PC-9 (cell line): ENCODE data around the gene SUSD1. TPM values are rescaled to one million over a fixed set of nuclear protein-coding genes. Genes with fewer than 3 reads are reported as not detected.

Source experiments
- BruUV-seq: library from RNA; stranded (reverse); fragments of 400-500 nt; replicated peaks from 2 replicates; lab custom pipeline; 2021; lab: Mats Ljungman, UMichigan
- CTCF ChIA-PET: fragments of 300-600 bp; sonication (Branson Sonifier 250); formaldehyde crosslinking; loops from one replicate; lab custom pipeline; 2022; ENCODE audit warnings: antibody characterized with exemption; lab: Charles Lee
- POLR2A ChIA-PET: fragments of 300-600 bp; sonication (Branson Sonifier 250); formaldehyde crosslinking; loops from one replicate; lab custom pipeline; 2022; ENCODE audit warnings: antibody characterized with exemption; ENCODE audit not compliant: unreplicated experiment; lab: Charles Lee
- DNase-seq, 2 experiments: peaks; one replicate each; pipeline versions ENCODE4 v3.0.0 to v3.0.0-alpha.2; 2015 to 2022; ENCODE audit warnings: mixed read lengths in 1 of 2
- H2AFZ ChIP-seq: fragments of 200-600 bp; sonication (generic); 2 replicates; pipeline ENCODE4 v1.8.1; 2017; ENCODE audit warnings: antibody characterized with exemption
- H3F3A ChIP-seq: fragments of 200-600 bp; sonication (generic); 2 replicates; pipeline ENCODE4 v1.8.1; 2017; ENCODE audit warnings: antibody characterized with exemption, mild to moderate bottlenecking, low read depth; ENCODE audit not compliant: insufficient read depth
- H3K27ac ChIP-seq: fragments of 200-600 bp; sonication (generic); 2 replicates; pipeline ENCODE4 v1.6.1; 2016; ENCODE audit warnings: mixed run types
- H3K27me3 ChIP-seq: fragments of 200-600 bp; sonication (generic); 2 replicates; pipeline ENCODE4 v1.6.1; 2016; ENCODE audit warnings: low read depth, mixed run types; ENCODE audit not compliant: insufficient read depth
- H3K36me3 ChIP-seq: fragments of 200-600 bp; sonication (generic); 2 replicates; pipeline ENCODE4 v1.6.1; 2016; ENCODE audit warnings: low read depth, mixed run types
- H3K4me1 ChIP-seq: fragments of 200-600 bp; sonication (generic); replicated peaks from 2 replicates; pipeline ENCODE4 v1.6.1; 2016; ENCODE audit warnings: mixed run types; ENCODE audit not compliant: insufficient read depth
- H3K4me2 ChIP-seq: fragments of 200-600 bp; sonication (generic); 2 replicates; pipeline ENCODE4 v1.6.1; 2017; ENCODE audit warnings: mixed run types
- H3K4me3 ChIP-seq: fragments of 200-600 bp; sonication (generic); 2 replicates; pipeline ENCODE4 v1.6.1; 2016; ENCODE audit warnings: mixed run types
- H3K79me2 ChIP-seq: fragments of 200-600 bp; sonication (generic); 2 replicates; pipeline ENCODE4 v1.6.1; 2017; ENCODE audit warnings: low read depth, mixed run types
- H3K9me2 ChIP-seq: fragments of 200-600 bp; sonication (generic); 2 replicates; pipeline ENCODE4 v1.8.1; 2017; ENCODE audit warnings: mild to moderate bottlenecking; ENCODE audit not compliant: insufficient read depth
- H3K9me3 ChIP-seq: fragments of 200-600 bp; sonication (generic); 2 replicates; pipeline ENCODE4 v1.8.1; 2016; ENCODE audit warnings: low read depth; ENCODE audit not compliant: insufficient read depth
- H4K20me1 ChIP-seq: fragments of 200-600 bp; sonication (generic); 2 replicates; pipeline ENCODE4 v1.8.1; 2017; ENCODE audit not compliant: insufficient read depth
- EZH2 ChIP-seq: fragments of 200-600 bp; sonication (generic); IDR thresholded peaks from 2 replicates; pipeline ENCODE4 v1.8.0; 2017; ENCODE audit warnings: antibody characterized with exemption, low read depth
- intact Hi-C: fragments of 100-400 bp; cut with micrococcal nuclease; formaldehyde crosslinking; loops from one replicate; pipeline ENCODE4 v1.10.0; 2022; ENCODE audit not compliant: unreplicated experiment
- total RNA-seq: library from RNA; stranded (reverse); gene quantifications from 2 replicates; pipeline ENCODE4 v1.2.3, GENCODE V29; 2021
- TF ChIP-seq, protein P1 (sequence below): fragments of 200-600 bp; sonication (generic); conservative IDR thresholded peaks from 2 replicates; pipeline ENCODE4 v1.6.1; 2017; ENCODE audit warnings: mixed run types, antibody characterized with exemption, mild to moderate bottlenecking, moderate library complexity

Gene SUSD1
- total RNA-seq, 1 experiment from 2014 or later, result 23.2 TPM

DNA sequence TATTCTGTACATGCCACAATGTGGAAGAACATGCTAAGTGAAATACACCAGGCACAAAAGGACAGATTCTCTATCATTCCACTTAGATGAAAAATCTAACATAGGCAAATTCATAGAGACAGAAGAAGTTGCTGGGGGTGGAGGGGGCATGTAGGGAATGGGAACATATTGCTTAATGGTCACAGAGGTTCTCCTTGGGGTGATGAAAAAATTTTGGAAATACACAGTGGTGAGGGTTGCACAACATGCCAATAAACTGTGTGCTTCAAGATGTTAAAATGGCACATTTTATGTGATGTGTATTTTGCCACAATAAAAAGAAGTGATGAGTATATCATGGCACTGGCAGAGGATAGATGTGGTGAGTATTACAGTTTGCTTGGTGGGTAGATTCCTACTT, 111.9 kb downstream of the SUSD1 start:
- no peaks in the 10 kb centered on the region for H3K9me3 ChIP-seq
- no peak overlapping the region for H3K4me2 ChIP-seq
- H3F3A ChIP-seq, result peaks cover 49% of the 10 kb centered on the region
- H3K27me3 ChIP-seq, result no peaks in the 10 kb centered on the region
- TF ChIP-seq, protein P1, sequence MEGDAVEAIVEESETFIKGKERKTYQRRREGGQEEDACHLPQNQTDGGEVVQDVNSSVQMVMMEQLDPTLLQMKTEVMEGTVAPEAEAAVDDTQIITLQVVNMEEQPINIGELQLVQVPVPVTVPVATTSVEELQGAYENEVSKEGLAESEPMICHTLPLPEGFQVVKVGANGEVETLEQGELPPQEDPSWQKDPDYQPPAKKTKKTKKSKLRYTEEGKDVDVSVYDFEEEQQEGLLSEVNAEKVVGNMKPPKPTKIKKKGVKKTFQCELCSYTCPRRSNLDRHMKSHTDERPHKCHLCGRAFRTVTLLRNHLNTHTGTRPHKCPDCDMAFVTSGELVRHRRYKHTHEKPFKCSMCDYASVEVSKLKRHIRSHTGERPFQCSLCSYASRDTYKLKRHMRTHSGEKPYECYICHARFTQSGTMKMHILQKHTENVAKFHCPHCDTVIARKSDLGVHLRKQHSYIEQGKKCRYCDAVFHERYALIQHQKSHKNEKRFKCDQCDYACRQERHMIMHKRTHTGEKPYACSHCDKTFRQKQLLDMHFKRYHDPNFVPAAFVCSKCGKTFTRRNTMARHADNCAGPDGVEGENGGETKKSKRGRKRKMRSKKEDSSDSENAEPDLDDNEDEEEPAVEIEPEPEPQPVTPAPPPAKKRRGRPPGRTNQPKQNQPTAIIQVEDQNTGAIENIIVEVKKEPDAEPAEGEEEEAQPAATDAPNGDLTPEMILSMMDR, result no peak
- no peak for TF ChIP-seq EZH2
- no peaks in the 10 kb centered on the region for H3K79me2 ChIP-seq
- no TSS peak for BruUV-seq
- H4K20me1 ChIP-seq, result no peaks in the 10 kb centered on the region
- no peak overlapping the region for H3K4me3 ChIP-seq
- H3K9me2 ChIP-seq, result no peaks in the 10 kb centered on the region
- peaks cover 58% of the 10 kb centered on the region for H3K4me1 ChIP-seq
- H3K27ac ChIP-seq, result no peak overlapping the region
- ChIA-PET POLR2A (interaction anchor here (0.6 kb wide), 1 partner anchor 296 kb away, joined by 5 read pairs; no protein-coding TSS in a partner anchor), CTCF (no interaction called here)
- 0 out of 2 replicates have a peak, but pooled peaks cover 8% of the 10 kb centered on the region for H3K36me3 ChIP-seq
- intact Hi-C loops, result no loop called here
- DNase-seq, result no peak
- no peak overlapping the region for H2AFZ ChIP-seq

DNA sequence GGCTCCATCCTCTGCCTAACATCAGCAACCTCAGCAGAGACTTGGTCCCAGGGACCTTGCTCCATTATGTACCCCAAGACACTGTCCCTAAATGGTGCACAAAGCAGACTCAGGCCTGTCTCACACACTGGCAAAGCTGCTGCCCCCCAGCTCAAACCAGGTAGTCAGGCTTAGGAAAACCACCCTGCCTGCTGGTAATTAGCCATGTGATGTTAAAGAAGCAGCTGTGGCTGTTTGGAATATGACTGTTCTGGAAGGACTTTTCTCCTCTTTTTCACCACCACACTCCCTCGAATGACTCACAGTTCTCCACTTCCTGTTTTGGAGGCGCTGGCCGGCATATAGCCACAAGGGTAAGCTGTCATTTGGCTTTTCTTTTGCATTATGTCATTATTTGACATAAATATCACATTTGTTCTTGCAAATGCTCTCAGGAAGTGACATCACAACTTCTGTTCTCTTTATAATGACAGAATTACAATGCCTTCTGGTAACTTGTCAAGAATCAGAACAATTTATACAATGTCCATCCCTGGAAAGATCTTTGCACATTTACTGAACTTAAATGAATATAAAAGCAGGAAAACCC, 113.9 kb downstream of the SUSD1 start:
- BruUV-seq, result no TSS peak
- Histone ChIP-seq H3K79me2 (no peaks in the 10 kb centered on the region), H4K20me1 (no peaks in the 10 kb centered on the region), H3K4me2 (no peak overlapping the region), H2AFZ (no peak overlapping the region), H3K9me3 (no peaks in the 10 kb centered on the region), H3F3A (peaks cover 32% of the 10 kb centered on the region), H3K9me2 (no peaks in the 10 kb centered on the region), H3K4me1 (peaks cover 39% of the 10 kb centered on the region), H3K36me3 (0 out of 2 replicates have a peak, but pooled peaks cover 10% of the 10 kb centered on the region), H3K27ac (peak overlapping the region; percentile 53), H3K4me3 (no peak overlapping the region), H3K27me3 (no peaks in the 10 kb centered on the region)
- TF ChIP-seq, protein P1, result no peak
- no peak for TF ChIP-seq EZH2
- peak; percentile 68 to 93 for DNase-seq
- ChIA-PET POLR2A (interaction anchor here (0.5 to 0.7 kb wide), 4 partner anchors 13 to 169 kb away, joined by 3 read pairs; no protein-coding TSS in a partner anchor), CTCF (interaction anchor here (0.5 kb wide), 1 partner anchor 140 kb away, joined by 4 read pairs; no protein-coding TSS in a partner anchor)
- intact Hi-C loops, result loop anchor here (1.0 kb wide), 1 partner anchor 19 kb away; no protein-coding TSS in a partner anchor

DNA sequence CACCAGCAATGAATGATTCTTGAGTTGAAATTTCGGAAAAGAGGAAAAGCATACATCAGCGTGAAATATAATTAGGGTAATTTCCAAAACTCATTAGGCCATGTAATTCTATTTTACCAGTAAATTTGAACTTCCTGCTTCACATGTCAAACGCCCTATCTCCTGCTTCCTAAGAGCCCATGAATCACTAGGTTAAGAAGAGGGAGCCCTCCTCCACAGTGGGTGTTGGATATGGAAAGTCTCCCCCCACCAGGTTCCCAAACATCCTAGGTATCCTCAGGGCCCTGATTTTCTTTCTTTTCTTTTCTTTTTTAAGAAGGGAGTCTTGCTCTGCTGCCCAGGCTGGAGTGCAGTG, 115.2 kb downstream of the SUSD1 start:
- no peaks in the 10 kb centered on the region for H3K79me2 ChIP-seq
- no peaks in the 10 kb centered on the region for H3K9me3 ChIP-seq
- H3K4me2 ChIP-seq, result no peak overlapping the region
- H3K27ac ChIP-seq, result no peak overlapping the region
- ChIA-PET CTCF (no interaction called here), POLR2A (interaction anchor here (0.6 kb wide), 1 partner anchor 98 kb away, joined by 5 read pairs; no protein-coding TSS in a partner anchor)
- no peak overlapping the region for H3K4me3 ChIP-seq
- H4K20me1 ChIP-seq, result no peaks in the 10 kb centered on the region
- H3K27me3 ChIP-seq, result no peaks in the 10 kb centered on the region
- peaks cover 28% of the 10 kb centered on the region for H3K4me1 ChIP-seq
- intact Hi-C loops, result no loop called here
- no TSS peak for BruUV-seq
- TF ChIP-seq, protein P1, result no peak
- TF ChIP-seq EZH2, result no peak
- DNase-seq, result no peak
- no peak overlapping the region for H2AFZ ChIP-seq
- H3F3A ChIP-seq, result peaks cover 23% of the 10 kb centered on the region
- H3K36me3 ChIP-seq, result 0 out of 2 replicates have a peak, but pooled peaks cover 10% of the 10 kb centered on the region
- no peaks in the 10 kb centered on the region for H3K9me2 ChIP-seq
